HG03039 (cell line): ENCODE measurements around the gene CCDC7.
A peak's percentile ranks its signal among the peaks of the same experiment; 100 is the strongest.
"Not testable (repeated sequence)": the region's sequence is repeated elsewhere in the genome, so short reads cannot be mapped to it uniquely, and the experiment has no call there.

Experiments
- ATAC-seq: cut with Tn5 transposase; IDR thresholded peaks from one replicate; pipeline ENCODE4 v1.9.1; 2021; ENCODE audit warnings: mild to moderate bottlenecking, moderate library complexity; ENCODE audit not compliant: unreplicated experiment

Gene CCDC7

DNA sequence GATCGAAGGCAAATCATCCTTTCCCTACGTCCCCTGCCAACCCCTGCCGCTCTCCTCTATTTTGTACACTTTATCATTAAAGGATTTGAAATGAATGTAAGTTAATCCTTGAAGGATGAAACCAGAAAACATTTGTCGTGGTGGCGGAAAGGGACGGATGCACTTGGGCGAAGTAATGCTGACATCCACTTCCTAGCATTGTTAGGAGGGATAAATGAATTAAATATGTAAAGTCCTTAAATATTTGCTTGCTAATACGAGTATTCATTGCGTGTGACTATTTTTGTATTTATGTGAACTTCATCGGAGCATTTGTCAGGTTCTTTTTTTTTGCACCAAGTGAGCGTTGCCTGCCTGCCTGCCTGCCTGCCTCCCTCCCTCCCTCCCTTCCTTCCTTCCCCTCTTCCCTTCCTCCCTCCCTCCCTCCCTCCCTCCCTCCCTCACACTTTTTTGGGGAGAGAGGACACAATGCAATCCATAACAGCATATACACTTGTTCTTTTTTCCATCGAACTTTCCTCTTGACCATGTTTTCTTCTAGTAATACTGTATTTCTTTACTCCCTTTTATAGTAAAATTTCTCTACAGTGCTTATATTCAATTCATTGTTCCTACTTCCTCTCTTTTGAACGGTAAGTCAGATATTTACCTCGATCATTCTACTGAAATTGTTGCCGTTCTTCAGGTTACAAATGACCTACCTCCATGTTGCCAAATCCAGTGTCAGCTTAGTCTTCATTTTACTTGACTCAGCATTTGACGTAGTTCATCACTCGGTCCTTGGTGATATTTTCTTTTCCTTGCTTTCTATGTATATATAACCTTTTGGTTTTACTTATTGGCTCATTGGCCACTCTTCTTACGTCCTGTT, 831 bp downstream of the CCDC7 start:
- no peak for ATAC-seq

DNA sequence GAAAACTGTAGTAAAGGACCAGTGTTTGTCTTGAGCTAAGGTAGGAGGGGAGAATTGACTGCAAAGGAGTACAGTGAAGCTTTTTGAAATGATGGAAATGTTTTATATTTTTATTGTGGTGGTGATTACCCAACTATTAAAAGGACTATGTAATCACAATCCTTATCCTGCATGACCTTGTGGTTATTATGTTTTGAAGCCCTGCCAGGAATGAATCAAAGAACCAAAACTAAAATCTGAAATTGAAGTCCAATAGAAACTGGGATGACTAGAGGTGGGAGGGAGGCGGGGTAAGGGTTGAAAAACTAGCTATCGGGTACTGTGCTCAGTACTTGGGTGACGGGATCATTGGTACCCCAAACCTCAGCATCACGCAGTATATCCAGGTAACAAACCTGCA, 8.2 kb downstream of the CCDC7 start:
- ATAC-seq, result no peak

DNA sequence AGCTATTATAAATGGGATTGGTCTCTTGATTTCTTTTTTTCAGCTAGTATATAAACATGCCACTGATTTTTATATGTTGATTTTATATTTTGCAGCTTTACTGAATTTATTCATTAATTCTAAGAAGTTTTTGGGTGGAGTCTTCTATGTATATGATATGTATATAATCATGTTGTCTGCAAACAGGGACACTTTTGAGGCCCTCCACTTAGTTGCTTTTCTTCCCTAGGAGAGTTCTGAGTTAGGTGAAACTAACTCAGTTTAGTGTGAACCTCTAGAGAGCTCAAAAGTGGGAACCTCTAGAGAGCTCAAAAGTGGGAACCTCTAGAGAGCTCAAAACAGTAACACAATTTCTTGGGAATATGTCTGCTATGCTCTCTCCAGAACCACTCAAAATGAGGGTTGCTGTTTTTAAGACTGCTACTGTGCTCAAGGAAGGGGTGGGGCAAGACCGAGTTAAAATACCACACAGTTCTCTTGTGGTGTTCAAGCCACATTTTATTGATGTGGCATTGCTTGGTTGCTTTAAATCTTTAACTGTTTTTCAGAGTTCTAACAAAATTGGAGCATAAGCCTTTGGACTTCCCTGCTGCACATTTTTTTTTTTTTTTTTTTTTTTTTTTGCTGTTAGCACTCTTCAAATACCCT, 13.2 kb downstream of the CCDC7 start:
- ATAC-seq, result no peak

DNA sequence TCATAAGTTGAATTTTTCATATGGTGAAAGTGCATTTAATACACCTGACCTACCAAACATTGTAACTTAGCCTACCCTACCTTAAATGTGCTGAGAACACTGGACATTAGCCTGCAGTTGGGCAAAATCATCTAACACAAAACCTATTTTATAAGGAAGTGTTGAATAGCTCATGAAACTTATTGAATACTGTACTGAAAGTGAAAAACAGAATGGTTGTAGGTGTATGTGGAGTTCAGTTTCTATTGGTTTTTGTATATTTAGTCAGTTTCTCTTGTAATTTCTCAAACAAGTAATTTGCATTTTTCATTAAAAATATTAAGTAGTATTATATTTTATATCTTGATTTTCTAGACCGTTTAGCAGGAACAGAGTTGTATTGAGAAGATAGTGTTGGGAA, 15.3 kb downstream of the CCDC7 start:
- no peak for ATAC-seq

DNA sequence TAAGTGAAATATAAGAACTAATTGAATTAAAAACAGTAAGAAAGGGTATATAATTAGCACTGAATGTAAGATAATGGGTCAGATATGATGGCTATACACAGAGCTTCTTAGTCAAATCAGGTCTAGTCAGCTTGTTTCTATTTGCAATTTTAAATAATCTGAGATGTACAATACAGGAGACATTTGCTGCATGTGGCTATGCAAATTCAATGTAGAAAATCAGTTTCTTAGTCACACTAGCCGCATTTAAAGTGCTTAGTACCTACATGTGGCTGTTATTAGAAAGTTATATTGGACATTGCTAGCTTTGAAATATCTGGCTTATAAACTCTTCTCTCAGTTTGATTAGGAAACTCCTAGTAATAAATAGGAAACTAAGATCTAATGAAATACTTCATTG, 25.3 kb downstream of the CCDC7 start:
- ATAC-seq, result peak; percentile 89

DNA sequence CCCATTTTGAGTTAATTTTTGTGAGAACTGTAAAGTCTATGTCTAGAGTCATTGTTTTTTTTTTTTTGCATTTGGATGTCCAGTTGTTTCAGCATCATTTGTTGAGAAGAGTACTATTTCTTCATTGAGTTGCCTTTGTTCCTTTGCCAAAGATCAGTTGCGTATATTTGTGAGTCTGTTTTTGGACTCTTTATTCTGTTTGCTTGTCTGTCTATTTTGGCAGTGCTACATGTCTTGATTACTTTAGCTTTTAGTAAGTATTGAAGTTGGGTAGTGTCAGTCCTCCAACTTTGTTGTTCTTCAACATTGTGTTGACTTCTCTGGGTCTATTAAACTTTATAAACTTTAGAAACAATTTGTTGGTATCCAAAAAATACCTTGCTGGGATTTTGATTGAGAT, 31.6 kb downstream of the CCDC7 start:
- ATAC-seq, result no peak

DNA sequence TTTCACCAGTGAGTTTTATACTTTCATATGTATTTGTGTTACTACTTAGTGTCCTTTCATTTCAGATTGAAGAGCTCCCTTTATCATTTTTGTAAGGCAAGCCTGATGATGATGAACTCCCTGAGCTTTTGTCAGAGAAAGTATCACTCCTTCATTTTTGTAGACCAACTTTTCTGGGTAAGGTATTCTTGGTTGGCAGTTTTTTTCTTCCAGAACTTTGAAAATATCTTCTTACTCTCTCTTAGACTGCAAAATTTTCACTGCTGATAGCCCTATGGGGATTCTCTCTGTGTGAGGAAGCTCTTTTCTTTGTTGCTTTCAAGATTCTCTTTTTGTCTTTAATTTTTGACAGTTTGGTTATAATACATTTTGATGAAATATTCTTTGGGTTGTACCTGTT, 35.7 kb downstream of the CCDC7 start:
- ATAC-seq, result no peak

DNA sequence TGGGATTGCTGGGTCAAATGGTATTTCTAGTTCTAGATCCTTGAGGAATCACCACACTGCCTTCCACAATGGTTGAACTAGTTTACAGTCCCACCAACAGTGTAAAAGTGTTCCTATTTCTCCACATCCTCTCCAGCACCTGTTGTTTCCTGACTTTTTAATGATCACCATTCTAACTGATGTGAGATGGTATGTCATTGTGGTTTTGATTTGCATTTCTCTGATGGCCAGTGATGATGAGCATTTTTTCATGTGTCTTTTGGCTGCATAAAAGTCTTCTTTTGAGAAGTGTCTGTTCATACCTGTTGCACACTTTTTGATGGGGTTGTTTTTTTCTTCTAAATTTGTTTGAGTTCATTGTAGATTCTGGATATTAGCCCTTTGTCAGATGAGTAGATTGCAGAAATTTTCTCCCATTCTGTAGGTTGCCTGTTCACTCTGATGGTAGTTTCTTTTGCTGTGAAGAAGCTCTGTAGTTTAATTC, 37.1 kb downstream of the CCDC7 start:
- not testable (repeated sequence) for ATAC-seq

DNA sequence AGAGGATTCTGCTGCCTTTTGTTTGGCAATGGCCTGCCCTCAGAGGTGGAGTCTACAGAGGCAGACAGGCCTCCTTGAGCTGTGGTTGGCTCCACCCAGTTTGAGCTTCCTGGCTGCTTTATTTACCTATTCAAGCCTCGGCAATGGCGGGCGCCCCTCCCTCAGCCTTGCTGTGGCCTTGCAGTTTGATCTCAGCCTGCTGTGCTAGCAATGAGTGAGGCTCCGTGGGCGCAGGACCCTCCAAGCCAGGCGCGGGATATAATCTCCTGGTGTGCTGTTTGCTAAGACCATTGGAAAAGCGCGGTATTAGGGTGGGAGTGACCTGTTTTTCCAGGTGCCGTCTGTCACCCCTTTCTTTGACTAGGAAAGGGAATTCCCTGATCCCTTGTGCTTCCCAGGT, 42.1 kb downstream of the CCDC7 start:
- not testable (repeated sequence) for ATAC-seq

DNA sequence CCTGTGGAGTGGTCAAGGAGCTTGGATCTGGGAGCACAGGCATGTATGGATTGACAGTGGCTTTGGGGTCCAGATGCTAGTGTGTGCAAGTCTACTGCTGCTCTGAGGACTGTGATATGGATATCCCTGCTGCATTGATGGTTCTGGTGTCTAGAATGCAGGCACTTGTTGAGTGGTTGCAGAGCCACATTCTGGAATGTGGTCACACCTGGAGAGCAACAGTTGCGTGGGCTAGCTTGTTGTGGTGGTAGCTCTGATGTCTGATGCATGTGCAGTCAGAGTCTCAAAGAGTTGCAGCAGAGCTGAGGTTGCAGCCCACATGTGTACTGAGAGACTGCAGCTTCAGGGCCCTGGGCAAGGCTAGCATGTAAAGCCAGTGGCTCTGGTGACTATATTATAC, 43.2 kb downstream of the CCDC7 start:
- ATAC-seq, result no peak

DNA sequence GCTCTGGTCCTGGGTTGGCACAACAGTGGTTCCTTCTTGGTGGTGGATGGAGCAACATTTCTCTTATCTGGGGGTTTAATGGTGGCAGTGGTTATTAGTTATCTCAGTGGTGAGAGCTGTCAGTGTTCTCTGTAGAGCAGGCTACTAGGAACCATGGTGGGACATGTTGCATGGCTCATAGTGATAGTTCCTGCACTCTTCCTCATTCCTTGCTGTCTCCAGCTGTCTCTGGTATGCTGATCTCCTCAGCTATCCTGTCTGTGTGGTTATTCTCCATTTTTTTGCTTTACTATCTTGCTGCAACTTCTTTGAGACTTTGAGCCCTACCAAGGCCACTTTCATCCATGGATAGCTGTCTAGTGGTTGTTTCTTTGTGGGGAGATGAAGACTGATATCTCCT, 44.0 kb downstream of the CCDC7 start:
- ATAC-seq, result no peak

DNA sequence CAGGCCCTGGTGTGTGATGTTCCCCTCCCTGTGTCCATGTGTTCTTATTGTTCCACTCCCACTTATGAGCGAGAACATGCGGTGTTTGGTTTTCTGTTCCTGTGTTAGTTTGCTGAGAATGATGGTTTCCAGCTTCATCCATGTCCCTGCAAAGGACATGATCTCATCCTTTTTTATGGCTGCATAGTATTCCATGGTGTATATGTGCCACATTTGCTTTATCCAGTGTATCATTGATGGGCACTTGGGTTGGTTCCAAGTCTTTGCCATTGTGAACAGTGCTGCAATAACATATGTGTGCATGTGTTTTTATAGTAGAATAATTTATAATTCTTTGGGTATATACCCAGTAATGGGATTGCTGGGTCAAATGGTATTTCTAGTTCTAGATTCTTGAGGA, 48.6 kb downstream of the CCDC7 start:
- not testable (repeated sequence) for ATAC-seq

DNA sequence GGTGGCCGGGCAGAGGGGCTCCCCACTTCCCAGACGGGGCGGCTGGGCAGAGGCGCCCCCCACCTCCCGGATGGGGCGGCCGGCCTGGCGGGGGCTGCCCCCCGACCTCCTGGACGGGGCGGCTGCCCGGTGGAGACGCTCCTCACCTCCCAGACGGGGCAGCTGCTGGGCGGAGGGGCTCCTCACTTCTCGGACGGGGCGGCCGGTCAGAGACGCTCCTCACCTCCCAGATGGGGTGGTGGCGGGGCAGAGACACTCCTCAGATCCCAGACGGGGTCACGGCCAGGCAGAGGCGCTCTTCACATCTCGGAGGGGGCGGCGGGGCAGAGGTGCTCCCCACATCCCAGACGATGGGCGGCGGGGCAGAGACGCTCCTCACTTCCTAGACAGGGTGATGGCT, 54.2 kb downstream of the CCDC7 start:
- ATAC-seq, result not testable (repeated sequence)

DNA sequence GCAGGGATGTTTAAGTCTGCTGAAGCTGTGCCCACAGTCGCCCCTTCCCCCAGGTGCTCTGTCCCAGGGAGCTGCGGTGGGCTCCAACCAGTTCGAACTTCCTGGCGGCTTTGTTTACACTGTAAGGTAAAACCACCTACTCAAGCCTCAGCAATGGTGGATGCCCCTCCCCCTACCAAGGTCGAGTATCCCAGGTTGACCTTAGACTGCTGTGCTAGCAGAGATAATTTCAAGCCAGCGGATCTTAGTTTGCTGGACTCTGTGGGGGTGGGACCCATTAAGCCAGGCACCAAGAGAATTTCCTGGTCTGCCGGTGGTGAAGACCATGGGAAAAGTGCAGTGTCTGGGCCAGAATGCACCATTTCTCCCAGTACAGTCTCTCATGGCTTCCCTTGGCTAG, 56.0 kb downstream of the CCDC7 start:
- ATAC-seq, result no peak

DNA sequence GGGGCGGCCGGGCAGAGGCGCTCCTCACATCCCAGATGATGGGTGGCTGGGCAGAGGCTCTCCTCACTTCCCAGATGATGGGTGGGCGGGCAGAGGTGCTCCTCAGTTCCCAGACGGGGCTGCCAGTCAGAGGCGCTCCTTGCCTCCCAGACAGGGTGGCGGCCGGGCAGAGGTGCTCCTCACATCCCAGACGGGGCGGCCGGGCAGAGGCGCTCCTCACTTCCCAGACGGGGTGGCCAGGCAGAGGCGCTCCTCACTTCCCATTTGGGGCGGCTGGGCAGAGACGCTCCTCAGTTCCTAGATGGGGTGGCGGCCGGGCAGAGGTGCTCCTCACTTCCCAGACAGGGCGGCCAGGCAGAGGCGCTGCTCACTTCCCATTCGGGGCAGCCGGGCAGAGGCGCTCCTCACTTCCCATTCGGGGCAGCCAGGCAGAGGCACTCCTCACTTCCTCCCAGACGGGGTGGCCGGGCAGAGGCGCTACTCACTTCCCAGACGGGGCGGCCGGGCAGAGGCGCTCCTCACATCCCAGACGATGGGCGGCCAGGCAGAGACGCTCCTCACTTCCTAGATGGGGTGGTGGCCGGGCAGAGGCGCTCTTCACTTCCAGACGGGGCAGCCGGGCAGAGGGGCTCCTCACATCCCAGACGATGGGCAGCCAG, 60.0 kb downstream of the CCDC7 start:
- not testable (repeated sequence) for ATAC-seq

DNA sequence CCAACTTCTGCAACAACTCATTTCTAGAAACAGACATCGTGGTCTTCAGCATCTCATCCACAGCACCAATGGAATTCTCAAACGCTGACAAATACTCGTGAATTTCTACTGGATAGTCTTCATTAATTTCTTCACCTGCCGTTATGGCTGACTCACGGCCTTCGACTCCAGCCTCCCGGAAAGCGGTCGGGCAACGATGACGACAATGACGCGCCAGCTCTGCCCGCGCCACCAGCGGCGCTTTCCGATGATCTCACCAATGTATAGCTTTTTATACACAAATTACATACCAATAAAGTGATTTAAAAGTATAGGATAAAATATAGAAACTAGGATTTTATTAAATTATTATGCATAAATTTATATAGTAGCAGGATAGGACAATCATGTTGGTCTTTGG, 65.7 kb downstream of the CCDC7 start:
- ATAC-seq, result no peak

DNA sequence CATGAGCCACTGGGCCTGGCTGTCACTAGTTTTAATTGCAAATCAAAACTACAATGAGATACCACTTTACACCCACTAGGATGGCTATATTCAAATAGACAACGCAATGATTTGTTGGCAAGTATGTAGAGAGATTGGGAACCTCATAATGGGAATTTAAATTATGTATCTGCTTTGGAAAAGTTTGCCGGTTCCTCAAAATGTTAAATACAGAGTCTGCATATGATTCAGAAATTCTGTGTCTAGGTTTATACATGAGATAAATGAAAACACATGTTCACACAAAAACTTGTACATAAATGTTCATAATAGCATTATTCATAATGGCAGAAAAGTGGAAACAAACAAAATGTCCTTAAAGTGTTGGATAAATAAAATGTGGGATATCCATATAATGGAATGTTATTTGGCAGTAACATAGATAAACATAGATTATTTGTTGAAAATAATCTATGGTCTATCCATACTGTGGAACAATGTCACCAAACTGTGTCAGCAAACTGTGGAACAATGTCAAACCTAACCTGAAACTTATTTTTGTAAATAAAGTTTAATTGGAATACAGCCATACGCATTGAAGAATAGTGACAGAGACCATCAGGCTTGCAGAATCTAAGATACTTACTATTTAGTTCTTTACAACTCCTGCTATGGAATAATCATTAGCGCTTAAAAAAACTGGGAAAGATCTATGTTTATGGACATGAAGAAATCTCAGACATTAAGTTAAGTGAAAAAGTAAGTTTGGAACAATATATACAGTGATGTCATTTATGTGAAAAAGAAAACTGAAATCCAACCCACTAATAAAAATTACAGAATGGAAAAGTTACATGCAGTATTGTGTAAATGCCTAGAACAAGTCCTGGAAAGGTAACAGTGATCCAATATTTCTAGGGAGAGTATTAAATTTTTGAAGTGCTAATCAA, 70.9 kb downstream of the CCDC7 start:
- ATAC-seq, result no peak

DNA sequence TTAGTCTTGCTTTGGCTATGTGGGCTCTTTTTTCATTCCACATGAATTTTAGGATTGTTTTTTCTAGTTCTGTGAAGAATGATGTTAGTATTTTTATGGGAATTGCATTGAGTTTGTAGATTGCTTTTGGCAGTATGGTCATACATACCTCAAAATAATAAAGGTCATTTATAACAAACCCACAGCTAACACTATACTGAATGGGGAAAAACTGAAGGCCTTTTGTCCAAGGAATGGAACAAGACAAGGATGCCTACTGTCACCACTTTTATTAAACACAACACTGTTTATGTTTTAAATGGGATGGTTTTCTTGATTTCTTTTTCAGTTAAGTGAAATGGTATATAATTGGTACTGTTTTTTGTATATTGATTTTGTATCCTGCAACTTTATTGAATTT, 84.3 kb downstream of the CCDC7 start:
- ATAC-seq, result no peak

DNA sequence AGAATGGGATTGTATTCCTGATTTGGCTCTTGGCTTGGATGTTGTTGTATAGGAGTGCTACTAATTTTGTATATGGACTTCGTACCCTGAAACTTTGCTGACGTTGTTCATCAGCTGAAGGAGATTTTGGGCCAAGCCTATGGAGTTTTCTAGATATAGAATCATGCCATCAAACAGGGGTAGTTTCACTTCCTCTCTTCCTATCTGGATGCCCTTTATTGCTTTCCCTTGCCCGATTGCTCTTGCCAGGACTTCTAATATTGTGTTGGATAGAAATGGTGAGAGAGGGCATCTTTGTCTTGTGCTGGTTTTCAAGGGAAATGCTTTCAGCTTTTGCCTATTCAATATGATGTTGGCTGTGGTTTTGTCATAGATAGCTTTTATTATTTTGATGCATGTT, 92.3 kb downstream of the CCDC7 start:
- ATAC-seq, result no peak

DNA sequence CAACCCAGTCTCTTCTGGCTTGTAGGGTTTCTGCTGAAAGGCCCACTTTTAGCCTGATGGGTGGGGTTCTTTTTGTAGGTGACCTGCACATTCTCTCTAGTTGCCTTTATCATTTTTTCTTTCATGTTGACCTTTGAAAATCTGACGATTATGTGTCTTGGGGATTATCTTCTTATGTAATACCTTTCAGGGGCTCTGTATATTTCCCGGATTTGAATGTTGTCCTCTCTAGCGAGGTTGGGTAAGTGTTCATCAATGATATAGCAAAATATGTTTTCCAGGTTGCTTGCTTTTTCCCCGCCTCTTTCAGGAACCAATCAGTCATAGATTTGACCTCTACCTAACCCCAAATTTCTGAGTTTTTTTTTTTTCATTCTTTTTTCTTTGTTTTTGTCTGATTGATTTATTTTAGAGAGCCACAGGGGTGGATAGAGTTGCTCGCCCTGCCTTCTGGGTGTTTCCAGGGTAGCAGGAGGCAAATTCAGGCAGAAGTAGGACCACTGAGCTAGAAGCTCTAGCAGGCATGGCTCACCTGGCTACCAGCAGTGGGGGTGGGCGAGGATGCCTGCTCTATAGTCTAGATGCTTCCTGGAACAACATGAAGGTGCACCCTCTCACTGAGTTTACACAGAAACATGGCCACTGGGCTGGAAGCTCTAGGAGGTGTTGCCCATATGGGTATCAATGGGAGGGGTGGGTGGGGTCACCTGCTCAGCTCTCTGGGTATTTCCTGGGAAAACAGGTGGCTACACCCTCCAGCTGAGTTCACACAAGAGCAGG, 94.9 kb downstream of the CCDC7 start:
- ATAC-seq, result no peak
